Peyer's patch (tissue), 4 donors: ENCODE measurements around the gene HNRNPL. TPM values are rescaled to one million over a fixed set of nuclear protein-coding genes. Genes with fewer than 3 reads are reported as not detected.
A peak's percentile ranks its signal among the peaks of the same experiment; 100 is the strongest.
"Not testable (repeated sequence)": the region's sequence is repeated elsewhere in the genome, so short reads cannot be mapped to it uniquely, and the experiment has no call there.

Source experiments
- DNase-seq, 3 donors: peaks; one replicate each; pipeline ENCODE4 v3.0.0-alpha.2; 2017 to 2019
- H3K27ac ChIP-seq, 4 donors: fragments of 200-600 bp; sonication (generic); one replicate each; pipeline ENCODE4 v1.5.1; 2016 to 2019
- H3K27me3 ChIP-seq, 2 donors: fragments of 200-600 bp; sonication (generic); one replicate each; pipeline ENCODE4 v1.5.1; 2019
- H3K36me3 ChIP-seq, 3 donors: fragments of 200-600 bp; sonication (generic); one replicate each; pipeline ENCODE4 v1.5.1; 2016 to 2019
- H3K4me1 ChIP-seq, 4 donors: fragments of 200-600 bp; sonication (generic); one replicate each; pipeline ENCODE4 v1.5.1; 2016 to 2019
- H3K4me3 ChIP-seq, 4 donors: fragments of 200-600 bp; sonication (generic); 1 replicate in 3 of 4; 2 replicates in 1 of 4; pipeline ENCODE4 v1.5.1; 2016 to 2019; ENCODE audit warnings: mild to moderate bottlenecking in 1 of 4
- H3K9me3 ChIP-seq, 4 donors: fragments of 200-600 bp; sonication (generic); one replicate each; pipeline ENCODE4 v1.5.1; 2016 to 2019; ENCODE audit warnings: mild to moderate bottlenecking in 1 of 4
- POLR2A ChIP-seq, 2 donors: fragments of 450-650 bp; IDR thresholded peaks; one replicate each; pipeline ENCODE4 v1.5.1; 2017; ENCODE audit warnings: antibody characterized with exemption in 2 of 2, mild to moderate bottlenecking in 2 of 2, moderate library complexity in 2 of 2
- total RNA-seq, 4 donors: library from RNA; depleted of rRNA; stranded (reverse); fragments of >200 nt; gene quantifications; one replicate each; pipeline ENCODE4 v1.1.0, GENCODE V29; 2016
- TF ChIP-seq, protein P1 (sequence below), 6 experiments: fragments of 450-650 bp in 4 of 6; fragments of 200-600 bp in 2 of 6; sonication (generic) in 1 of 6; IDR thresholded peaks; one replicate each; pipeline ENCODE4 v1.5.1; 2017 to 2019; ENCODE audit warnings: antibody characterized with exemption in 6 of 6, mild to moderate bottlenecking in 3 of 6, moderate library complexity in 1 of 6

Gene HNRNPL
- total RNA-seq, 4 donors from 2014 or later = 149 to 229 (median 186) TPM

DNA sequence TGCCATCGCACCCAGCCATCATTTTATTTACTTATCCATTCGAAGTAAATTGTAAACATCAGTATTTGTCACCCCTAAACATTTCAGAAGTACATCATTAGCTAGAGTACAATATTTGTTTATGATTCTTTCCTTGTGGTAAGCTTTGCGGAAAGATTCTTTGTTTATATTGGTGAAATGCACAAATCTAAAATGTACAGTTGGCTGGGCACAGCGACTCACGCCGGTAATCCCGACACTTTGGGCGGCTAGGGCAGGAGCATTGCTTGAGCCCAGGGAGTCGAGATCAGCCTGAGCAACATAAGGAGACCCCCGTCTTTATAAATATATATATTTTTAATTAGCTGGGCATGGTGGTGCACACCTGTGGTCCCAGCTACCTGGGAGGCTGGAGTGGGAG lies 50.7 kb downstream of the HNRNPL start:
- H3K9me3 ChIP-seq = no peaks in the 10 kb centered on the region
- no peaks in the 10 kb centered on the region for H3K4me1 ChIP-seq
- H3K27me3 ChIP-seq = no peaks in the 10 kb centered on the region
- DNase-seq = no peak
- peaks cover 0 to 28% (median 0%) of the 10 kb centered on the region in 3 donors for H3K36me3 ChIP-seq
- no peak for TF ChIP-seq POLR2A (IDR thresholded peaks at IDR 0.05)
- TF ChIP-seq, protein P1, sequence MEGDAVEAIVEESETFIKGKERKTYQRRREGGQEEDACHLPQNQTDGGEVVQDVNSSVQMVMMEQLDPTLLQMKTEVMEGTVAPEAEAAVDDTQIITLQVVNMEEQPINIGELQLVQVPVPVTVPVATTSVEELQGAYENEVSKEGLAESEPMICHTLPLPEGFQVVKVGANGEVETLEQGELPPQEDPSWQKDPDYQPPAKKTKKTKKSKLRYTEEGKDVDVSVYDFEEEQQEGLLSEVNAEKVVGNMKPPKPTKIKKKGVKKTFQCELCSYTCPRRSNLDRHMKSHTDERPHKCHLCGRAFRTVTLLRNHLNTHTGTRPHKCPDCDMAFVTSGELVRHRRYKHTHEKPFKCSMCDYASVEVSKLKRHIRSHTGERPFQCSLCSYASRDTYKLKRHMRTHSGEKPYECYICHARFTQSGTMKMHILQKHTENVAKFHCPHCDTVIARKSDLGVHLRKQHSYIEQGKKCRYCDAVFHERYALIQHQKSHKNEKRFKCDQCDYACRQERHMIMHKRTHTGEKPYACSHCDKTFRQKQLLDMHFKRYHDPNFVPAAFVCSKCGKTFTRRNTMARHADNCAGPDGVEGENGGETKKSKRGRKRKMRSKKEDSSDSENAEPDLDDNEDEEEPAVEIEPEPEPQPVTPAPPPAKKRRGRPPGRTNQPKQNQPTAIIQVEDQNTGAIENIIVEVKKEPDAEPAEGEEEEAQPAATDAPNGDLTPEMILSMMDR (IDR thresholded peaks at IDR 0.05) = no peak
- H3K27ac ChIP-seq = no peak overlapping the region
- no peak overlapping the region for H3K4me3 ChIP-seq

DNA sequence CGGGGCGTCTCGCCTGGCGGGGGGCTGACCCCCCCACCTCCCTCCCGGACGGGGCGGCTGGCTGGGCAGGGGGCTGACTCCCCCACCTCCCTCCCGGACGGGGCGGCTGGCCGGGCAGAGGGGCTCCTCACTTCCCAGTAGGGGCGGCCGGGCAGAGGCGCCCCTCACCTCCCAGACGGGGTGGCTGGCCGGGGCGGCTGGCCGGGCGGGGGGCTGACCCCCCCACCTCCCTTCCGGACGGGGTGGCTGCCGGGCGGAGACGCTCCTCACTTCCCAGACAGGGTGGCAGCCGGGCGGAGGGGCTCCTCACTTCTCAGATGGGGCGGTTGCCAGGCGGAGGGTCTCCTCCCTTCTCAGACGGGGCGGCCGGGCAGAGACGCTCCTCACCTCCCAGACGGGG lies 52.0 kb downstream of the HNRNPL start:
- H3K36me3 ChIP-seq = peaks cover 0 to 17% (median 0%) of the 10 kb centered on the region in 3 donors
- not testable (repeated sequence) for H3K27ac ChIP-seq, H3K9me3 ChIP-seq, H3K4me1 ChIP-seq, H3K4me3 ChIP-seq, H3K27me3 ChIP-seq, DNase-seq

DNA sequence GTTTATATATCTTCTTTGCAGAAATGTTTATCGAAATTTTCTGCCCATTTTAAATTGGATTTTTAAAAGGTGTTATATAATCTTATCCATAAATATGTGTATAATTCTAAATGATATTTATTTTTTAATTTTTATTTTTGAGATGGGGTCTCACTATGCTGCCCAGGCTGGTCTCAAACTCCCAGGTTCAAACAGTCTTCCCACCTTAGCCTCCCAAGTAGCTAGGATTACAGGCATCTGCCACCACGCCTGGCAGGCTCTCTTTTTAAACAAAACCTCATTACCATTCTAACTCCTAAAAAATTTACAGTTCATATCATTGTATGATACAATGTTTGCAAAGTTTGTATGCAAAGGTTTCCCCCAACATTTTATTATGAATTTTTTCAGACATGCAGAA lies 53.6 kb downstream of the HNRNPL start:
- H3K4me1 ChIP-seq = peaks cover 0 to 4% (median 0%) of the 10 kb centered on the region in 4 donors
- H3K4me3 ChIP-seq = no peak overlapping the region
- no peak for DNase-seq
- H3K27me3 ChIP-seq = no peaks in the 10 kb centered on the region
- peaks cover 0 to under 1% (median 0%) of the 10 kb centered on the region in 3 donors for H3K36me3 ChIP-seq
- TF ChIP-seq POLR2A (IDR thresholded peaks at IDR 0.05) = no peak
- TF ChIP-seq, protein P1 (IDR thresholded peaks at IDR 0.05) = no peak
- H3K27ac ChIP-seq = no peak overlapping the region
- no peaks in the 10 kb centered on the region for H3K9me3 ChIP-seq

DNA sequence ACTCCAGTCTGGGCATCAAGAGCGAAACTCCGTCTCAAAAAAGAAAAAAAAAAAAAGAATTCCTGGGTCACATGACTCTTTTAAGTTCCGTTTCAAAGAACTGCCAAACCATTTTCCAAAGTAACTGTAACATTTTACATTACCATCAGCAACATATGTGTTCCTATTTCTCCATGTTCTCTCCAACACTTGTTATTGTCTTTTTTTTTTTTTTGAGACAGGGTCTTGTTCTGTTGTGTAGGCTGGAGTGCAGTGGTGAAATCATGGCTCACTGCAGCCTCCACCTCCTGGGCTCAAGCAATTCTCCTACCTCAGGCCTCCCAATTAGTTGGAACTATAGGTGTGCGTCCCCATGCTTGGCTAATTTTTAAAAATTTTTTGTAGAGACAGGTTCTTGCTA lies 54.2 kb downstream of the HNRNPL start:
- Histone ChIP-seq H3K9me3 (no peaks in the 10 kb centered on the region), H3K27ac (no peak overlapping the region), H3K4me3 (no peak overlapping the region), H3K27me3 (no peaks in the 10 kb centered on the region), H3K4me1 (peaks cover 0 to 4% (median 0%) of the 10 kb centered on the region in 4 donors), H3K36me3 (no peaks in the 10 kb centered on the region)
- DNase-seq = no peak
- TF ChIP-seq POLR2A (IDR thresholded peaks at IDR 0.05) = no peak
- TF ChIP-seq, protein P1 (IDR thresholded peaks at IDR 0.05) = no peak

DNA sequence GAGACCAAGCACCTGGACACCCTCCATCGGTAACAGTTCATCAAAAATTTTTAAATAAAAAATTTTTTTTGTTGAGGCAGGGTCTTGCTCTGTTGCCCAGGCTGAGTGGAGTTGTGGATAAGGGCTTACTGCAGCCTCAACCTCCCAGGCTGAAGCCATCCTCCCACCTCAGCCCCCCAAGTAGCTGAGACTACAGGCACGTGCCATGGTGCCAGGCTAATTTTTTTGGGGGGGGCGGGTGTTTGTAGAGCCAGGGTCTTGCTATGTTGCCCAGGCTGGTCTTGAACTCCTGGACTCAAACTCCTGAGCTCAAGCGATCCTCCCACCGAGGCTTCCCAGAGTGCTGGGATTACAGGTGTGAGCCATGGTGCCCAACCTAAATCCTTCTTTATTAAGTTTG lies 56.1 kb downstream of the HNRNPL start:
- Histone ChIP-seq H3K27me3 (no peaks in the 10 kb centered on the region), H3K9me3 (no peaks in the 10 kb centered on the region), H3K4me1 (peaks cover 0 to 4% (median 0%) of the 10 kb centered on the region in 4 donors), H3K4me3 (no peak overlapping the region), H3K27ac (no peak overlapping the region), H3K36me3 (no peaks in the 10 kb centered on the region)
- no peak for DNase-seq
- TF ChIP-seq POLR2A (IDR thresholded peaks at IDR 0.05) = no peak
- TF ChIP-seq, protein P1 (IDR thresholded peaks at IDR 0.05) = no peak

DNA sequence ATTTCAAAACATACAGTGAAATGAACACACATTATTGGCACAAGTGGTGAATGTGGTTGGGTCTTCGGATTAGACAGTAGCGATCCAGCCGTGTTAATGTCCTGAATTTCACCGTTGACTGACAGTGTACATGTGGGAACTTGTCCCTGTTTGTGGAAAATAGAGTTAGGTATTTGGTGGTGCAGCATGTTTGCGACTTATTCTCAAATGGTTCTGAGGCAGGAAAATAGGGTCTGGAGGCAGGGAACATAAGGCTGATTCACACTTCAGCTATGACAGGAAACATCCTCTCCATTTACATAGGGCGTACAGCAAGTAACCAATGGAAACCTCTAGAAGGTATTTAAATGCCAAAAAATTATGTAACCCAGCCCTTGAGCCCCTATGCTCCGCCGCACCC lies 56.6 kb downstream of the HNRNPL start:
- no peaks in the 10 kb centered on the region for H3K27me3 ChIP-seq
- no peaks in the 10 kb centered on the region for H3K36me3 ChIP-seq
- H3K27ac ChIP-seq = peak overlapping the region in 1 of 4 donors; percentile 9
- H3K4me1 ChIP-seq = peaks cover 0 to 4% (median 0%) of the 10 kb centered on the region in 4 donors
- no peak for DNase-seq
- H3K9me3 ChIP-seq = no peaks in the 10 kb centered on the region
- no peak for TF ChIP-seq POLR2A (IDR thresholded peaks at IDR 0.05)
- TF ChIP-seq, protein P1 (IDR thresholded peaks at IDR 0.05) = no peak
- no peak overlapping the region for H3K4me3 ChIP-seq
